ENCODE data around the gene POP7.

DNA sequence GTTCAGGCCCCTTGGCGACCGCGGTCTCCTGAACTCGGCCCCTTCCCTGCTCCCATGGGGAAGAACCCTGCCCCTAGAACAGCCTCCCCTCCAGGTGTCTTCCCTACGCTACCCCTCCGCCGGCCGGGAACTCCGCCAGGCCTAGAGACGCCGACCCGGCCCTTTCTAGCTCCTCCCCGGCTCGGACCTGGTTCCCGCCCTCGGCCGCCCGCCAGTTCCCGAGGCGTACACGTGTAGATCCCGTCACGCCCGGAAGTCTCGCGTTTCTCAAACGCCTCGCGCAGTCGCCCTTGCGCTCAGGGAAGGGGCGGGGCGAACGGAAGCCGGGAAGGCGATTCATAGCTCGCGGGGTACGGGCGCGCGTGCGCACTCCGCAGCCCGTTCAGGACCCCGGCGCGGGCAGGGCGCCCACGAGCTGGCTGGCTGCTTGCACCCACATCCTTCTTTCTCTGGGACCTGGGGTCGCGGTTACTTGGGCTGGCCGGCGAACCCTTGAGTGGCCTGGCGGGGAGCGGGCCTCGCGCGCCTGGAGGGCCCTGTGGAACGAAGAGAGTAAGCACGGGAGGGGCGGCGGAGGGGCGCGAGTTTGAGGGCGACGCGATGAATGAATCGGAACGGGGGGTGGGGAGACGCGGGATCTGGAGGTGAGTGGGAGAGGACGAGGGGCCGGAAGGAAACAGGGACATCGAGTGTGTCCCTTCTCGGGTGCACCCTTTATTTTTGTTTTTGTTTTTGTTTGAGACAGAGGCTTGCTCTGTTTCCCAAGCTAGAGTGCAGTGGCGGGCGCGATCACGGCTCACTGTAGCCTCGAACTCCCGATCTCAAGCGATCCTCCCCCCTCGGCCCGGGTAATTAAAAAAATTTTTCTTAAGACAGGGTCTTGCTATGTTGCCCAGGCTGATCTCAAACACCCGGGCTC lies at the start of gene POP7:
- TF ChIP-seq, protein P1, sequence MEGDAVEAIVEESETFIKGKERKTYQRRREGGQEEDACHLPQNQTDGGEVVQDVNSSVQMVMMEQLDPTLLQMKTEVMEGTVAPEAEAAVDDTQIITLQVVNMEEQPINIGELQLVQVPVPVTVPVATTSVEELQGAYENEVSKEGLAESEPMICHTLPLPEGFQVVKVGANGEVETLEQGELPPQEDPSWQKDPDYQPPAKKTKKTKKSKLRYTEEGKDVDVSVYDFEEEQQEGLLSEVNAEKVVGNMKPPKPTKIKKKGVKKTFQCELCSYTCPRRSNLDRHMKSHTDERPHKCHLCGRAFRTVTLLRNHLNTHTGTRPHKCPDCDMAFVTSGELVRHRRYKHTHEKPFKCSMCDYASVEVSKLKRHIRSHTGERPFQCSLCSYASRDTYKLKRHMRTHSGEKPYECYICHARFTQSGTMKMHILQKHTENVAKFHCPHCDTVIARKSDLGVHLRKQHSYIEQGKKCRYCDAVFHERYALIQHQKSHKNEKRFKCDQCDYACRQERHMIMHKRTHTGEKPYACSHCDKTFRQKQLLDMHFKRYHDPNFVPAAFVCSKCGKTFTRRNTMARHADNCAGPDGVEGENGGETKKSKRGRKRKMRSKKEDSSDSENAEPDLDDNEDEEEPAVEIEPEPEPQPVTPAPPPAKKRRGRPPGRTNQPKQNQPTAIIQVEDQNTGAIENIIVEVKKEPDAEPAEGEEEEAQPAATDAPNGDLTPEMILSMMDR (IDR thresholded peaks at IDR 0.05) = no peak
- TF ChIP-seq POLR2A (IDR thresholded peaks at IDR 0.05) = peak in 1 of 2 donors; percentile 71
